Loucy (cell line): Measurements from ENCODE around the gene RPH3AL.

Source experiments
- CTCF ChIP-seq: fragments of 200-600 bp; sonication (generic); conservative IDR thresholded peaks from 2 replicates; pipeline ENCODE4 v1.5.1; 2014; ENCODE audit warnings: mild to moderate bottlenecking, antibody characterized with exemption, low read length
- EZH2phosphoT487 ChIP-seq: fragments of 200-600 bp; IDR thresholded peaks from 2 replicates; pipeline ENCODE4 v1.6.1; 2018; ENCODE audit warnings: antibody characterized with exemption, mild to moderate bottlenecking, moderate library complexity, borderline replicate concordance

- TF ChIP-seq CTCF, result no peak
- no peak for TF ChIP-seq EZH2phosphoT487
Measured at GRCh38 chr17:263773-264172, 88.8 kb downstream of the RPH3AL start.
